ENCODE data around the gene CEP152. TPM values are rescaled to one million over a fixed set of nuclear protein-coding genes. Genes with fewer than 3 reads are reported as not detected.

The CEP152 gene
- total RNA-seq, 1 donor from 2014 or later = 16.0 TPM

DNA sequence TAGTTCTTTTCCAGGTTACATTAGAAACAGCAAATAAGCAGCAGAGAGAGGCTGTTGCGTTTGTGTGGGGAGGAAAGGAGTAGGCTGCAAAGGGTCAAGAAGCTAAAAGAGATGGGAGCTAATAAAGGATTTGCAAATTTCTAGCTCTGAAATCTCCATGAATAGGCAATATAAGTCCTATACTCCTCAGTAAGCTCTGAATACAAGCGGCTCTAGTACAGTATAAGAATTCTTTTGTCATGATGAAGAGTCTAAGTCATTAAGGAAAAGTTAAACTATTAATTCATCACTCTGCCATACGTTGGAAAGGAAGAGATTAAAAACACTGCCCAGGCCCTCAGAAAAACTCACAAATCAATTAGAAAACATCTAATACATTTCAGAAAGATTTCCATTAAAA is 59.3 kb downstream of the CEP152 start:
- H3K27me3 Mint-ChIP-seq = no peaks in the 10 kb centered on the region
- DNase-seq (ENCODE audit: extremely low spot score, unreplicated experiment) = no peak
- no peak overlapping the region for H3K4me3 Mint-ChIP-seq
- no peak for TF ChIP-seq CTCF (conservative IDR thresholded peaks at IDR 0.05)
- no peaks in the 10 kb centered on the region for H3K4me1 Mint-ChIP-seq (ENCODE audit: unreplicated experiment)
- peaks cover 12% of the 10 kb centered on the region for H3K36me3 Mint-ChIP-seq
- no peaks in the 10 kb centered on the region for H3K9me3 Mint-ChIP-seq
- H3K27ac Mint-ChIP-seq = no peak overlapping the region

DNA sequence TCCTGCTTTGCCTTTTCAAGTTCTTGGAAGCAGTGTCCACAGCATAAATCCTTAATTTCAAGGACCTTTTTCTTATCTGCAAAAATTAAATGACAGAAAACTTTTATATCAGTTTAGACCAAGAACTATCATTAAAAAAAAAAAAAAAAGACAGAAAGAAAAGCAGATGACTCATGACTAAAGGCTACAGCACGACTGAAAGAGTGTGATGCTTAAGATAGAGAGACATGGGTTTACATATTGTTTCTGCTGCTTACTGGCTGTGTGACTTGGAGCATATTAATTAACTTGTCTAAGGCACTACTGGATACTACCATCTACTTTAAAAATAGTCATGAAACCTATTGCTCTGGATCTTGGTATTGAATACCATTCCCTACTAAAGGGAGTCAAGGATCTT is 62.3 kb downstream of the CEP152 start:
- DNase-seq (ENCODE audit: extremely low spot score, unreplicated experiment) = no peak
- Mint-ChIP-seq H3K9me3 (no peaks in the 10 kb centered on the region), H3K4me3 (no peak overlapping the region), H3K36me3 (peaks cover 20% of the 10 kb centered on the region), H3K4me1 (ENCODE audit: unreplicated experiment) (no peaks in the 10 kb centered on the region), H3K27me3 (no peaks in the 10 kb centered on the region), H3K27ac (no peak overlapping the region)
- TF ChIP-seq CTCF (conservative IDR thresholded peaks at IDR 0.05) = no peak

DNA sequence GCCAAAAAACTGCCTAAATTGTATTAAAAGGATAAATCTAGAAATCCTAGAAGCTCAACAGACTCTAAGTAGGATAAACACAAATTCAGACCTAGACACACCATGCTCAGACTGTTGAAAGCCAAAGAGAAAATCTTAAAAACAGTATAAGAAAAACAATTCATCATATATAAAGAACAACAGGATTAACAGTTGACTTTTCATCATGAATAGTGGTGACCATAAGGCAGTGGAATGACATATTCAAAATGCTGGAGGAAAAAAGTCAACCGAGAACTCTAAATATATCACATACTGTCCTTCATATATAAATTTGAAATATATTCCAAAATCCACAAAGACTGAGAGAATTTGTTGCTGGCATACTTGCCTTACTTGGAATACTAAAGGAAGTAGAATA is 77.3 kb downstream of the CEP152 start:
- no peak for DNase-seq (ENCODE audit: extremely low spot score, unreplicated experiment)
- H3K36me3 Mint-ChIP-seq = peaks cover 42% of the 10 kb centered on the region
- H3K4me1 Mint-ChIP-seq (ENCODE audit: unreplicated experiment) = no peaks in the 10 kb centered on the region
- TF ChIP-seq CTCF (conservative IDR thresholded peaks at IDR 0.05) = no peak
- H3K4me3 Mint-ChIP-seq = no peak overlapping the region
- no peak overlapping the region for H3K27ac Mint-ChIP-seq
- H3K9me3 Mint-ChIP-seq = peaks cover 7% of the 10 kb centered on the region
- no peaks in the 10 kb centered on the region for H3K27me3 Mint-ChIP-seq

DNA sequence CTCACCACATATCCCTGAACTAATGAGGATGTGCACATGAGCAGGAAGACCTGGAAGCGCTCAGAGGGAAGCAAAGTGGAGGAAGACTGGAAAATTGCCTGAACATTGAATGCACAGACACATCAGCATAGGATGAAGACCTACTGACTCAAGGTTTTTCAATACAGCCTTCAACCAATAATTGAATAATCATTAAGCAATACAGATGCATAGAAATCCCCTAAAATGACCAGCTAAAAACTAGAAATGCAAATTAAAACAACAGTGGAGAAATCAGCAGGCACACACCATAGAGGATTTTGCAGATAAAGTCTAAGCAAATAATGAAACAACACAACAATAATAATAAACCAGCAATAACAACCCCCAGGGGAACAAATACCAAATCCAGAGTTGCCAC is 80.4 kb downstream of the CEP152 start:
- no peaks in the 10 kb centered on the region for H3K27me3 Mint-ChIP-seq
- DNase-seq (ENCODE audit: extremely low spot score, unreplicated experiment) = no peak
- no peak overlapping the region for H3K4me3 Mint-ChIP-seq
- H3K27ac Mint-ChIP-seq = no peak overlapping the region
- peaks cover 33% of the 10 kb centered on the region for H3K36me3 Mint-ChIP-seq
- no peaks in the 10 kb centered on the region for H3K4me1 Mint-ChIP-seq (ENCODE audit: unreplicated experiment)
- TF ChIP-seq CTCF (conservative IDR thresholded peaks at IDR 0.05) = no peak
- H3K9me3 Mint-ChIP-seq = peaks cover 7% of the 10 kb centered on the region

GRCh38 chr15:48723969-48724368 is 86.9 kb downstream of the CEP152 start:
- H3K9me3 Mint-ChIP-seq = no peaks in the 10 kb centered on the region
- DNase-seq (ENCODE audit: extremely low spot score, unreplicated experiment) = no peak
- no peak overlapping the region for H3K27ac Mint-ChIP-seq
- H3K36me3 Mint-ChIP-seq = peaks cover 9% of the 10 kb centered on the region
- peaks cover 3% of the 10 kb centered on the region for H3K27me3 Mint-ChIP-seq
- no peak overlapping the region for H3K4me3 Mint-ChIP-seq
- no peak for TF ChIP-seq CTCF (conservative IDR thresholded peaks at IDR 0.05)
- no peaks in the 10 kb centered on the region for H3K4me1 Mint-ChIP-seq (ENCODE audit: unreplicated experiment)

Measured in type B pancreatic cell (in vitro differentiated cells).